ENCODE measurements around the gene ANXA8.

DNA sequence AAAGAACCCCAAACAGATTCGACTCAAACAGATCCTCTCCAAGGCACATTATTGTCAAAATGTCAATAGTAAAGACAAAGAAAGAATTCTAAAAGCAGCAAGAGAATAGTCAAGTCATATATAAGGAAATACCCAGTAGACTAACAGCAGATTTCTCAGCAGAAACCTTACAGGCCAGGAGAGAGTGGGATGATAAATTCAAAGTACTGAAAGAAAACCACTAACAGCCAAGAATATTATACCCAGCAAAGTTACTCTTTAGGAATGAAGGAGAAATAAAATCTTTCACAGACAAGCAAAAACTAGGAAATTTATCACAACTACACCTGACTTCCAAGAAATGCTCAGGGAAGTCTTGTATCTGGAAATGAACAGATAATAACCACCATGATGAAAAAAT lies 38.2 kb downstream of the ANXA8 start:
- no peak for TF ChIP-seq POLR2A (IDR thresholded peaks at IDR 0.05; ENCODE audit: low read depth, low read length)
- no peak for TF ChIP-seq SPI1 (IDR thresholded peaks at IDR 0.05; ENCODE audit: low read depth, low read length)
- TF ChIP-seq POLR2AphosphoS5 (IDR thresholded peaks at IDR 0.05; ENCODE audit: low read depth, low read length) = no peak
- no peak for TF ChIP-seq TAF1 (IDR thresholded peaks at IDR 0.05; ENCODE audit: low read depth, low read length)
- TF ChIP-seq PAX5 (IDR thresholded peaks at IDR 0.05; ENCODE audit: insufficient read depth, low read length, severe bottlenecking) = no peak
